Ishikawa (cell line): Measurements from ENCODE around the gene CRLF1.

ENCODE experiments used
- CEBPB ChIP-seq: IDR thresholded peaks from 2 replicates; pipeline ENCODE4 v1.6.1; 2012
- CREB1 ChIP-seq: IDR thresholded peaks from 2 replicates; pipeline ENCODE4 v1.6.1; 2012; ENCODE audit warnings: low read depth
- EGR1 ChIP-seq: IDR thresholded peaks from 2 replicates; pipeline ENCODE4 v1.6.1; 2012
- EP300 ChIP-seq: IDR thresholded peaks from 2 replicates; pipeline ENCODE4 v1.6.1; 2012; ENCODE audit warnings: borderline replicate concordance
- FOXM1 ChIP-seq: IDR thresholded peaks from 2 replicates; pipeline ENCODE4 v1.6.1; 2012; ENCODE audit warnings: low read depth, borderline replicate concordance
- NFIC ChIP-seq: IDR thresholded peaks from 2 replicates; pipeline ENCODE4 v1.6.1; 2012
- RAD21 ChIP-seq: IDR thresholded peaks from 2 replicates; pipeline ENCODE4 v1.6.1; 2012; ENCODE audit warnings: low read depth
- TAF1 ChIP-seq: IDR thresholded peaks from 2 replicates; pipeline ENCODE4 v1.6.1; 2012; ENCODE audit warnings: low read depth, mild to moderate bottlenecking
- TCF12 ChIP-seq: IDR thresholded peaks from 2 replicates; pipeline ENCODE4 v1.6.1; 2012; ENCODE audit warnings: low read depth
- TEAD4 ChIP-seq: IDR thresholded peaks from 2 replicates; pipeline ENCODE4 v1.6.1; 2012
- YY1 ChIP-seq: IDR thresholded peaks from 2 replicates; pipeline ENCODE4 v1.6.1; 2012; ENCODE audit warnings: low read depth
- ZBTB7A ChIP-seq: IDR thresholded peaks from 2 replicates; pipeline ENCODE4 v1.6.1; 2012; ENCODE audit warnings: low read depth
- TF ChIP-seq, protein P1 (sequence below): IDR thresholded peaks from 2 replicates; pipeline ENCODE4 v1.6.1; 2012
- TF ChIP-seq, protein P2 (sequence below): IDR thresholded peaks from 2 replicates; pipeline ENCODE4 v1.6.1; 2012
- TF ChIP-seq, protein P3 (sequence below): IDR thresholded peaks from 2 replicates; pipeline ENCODE4 v1.6.1; 2012; ENCODE audit warnings: low read depth, mild to moderate bottlenecking

Gene CRLF1

DNA sequence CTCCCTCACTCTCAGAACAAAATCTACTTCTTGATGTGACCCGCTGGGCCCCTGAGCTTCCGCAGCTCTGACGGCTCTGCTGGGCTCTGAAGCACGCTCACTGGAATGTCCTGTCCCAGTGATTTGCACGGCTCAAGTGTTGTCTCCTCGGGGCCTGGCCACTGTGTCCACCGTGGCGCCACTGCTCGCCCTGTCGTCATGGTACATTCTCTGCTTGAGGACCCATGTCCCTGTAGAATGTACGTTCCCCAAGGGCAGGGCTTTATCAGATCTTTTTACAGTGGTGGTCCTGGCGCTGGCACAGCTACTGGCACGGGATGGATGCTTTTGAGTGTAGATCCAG is 42.3 kb upstream of the CRLF1 start:
- TF ChIP-seq TCF12 = no peak
- no peak for TF ChIP-seq NFIC
- no peak for TF ChIP-seq EGR1
- TF ChIP-seq, protein P1, sequence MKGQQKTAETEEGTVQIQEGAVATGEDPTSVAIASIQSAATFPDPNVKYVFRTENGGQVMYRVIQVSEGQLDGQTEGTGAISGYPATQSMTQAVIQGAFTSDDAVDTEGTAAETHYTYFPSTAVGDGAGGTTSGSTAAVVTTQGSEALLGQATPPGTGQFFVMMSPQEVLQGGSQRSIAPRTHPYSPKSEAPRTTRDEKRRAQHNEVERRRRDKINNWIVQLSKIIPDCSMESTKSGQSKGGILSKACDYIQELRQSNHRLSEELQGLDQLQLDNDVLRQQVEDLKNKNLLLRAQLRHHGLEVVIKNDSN = no peak
- no peak for TF ChIP-seq ZBTB7A
- no peak for TF ChIP-seq EP300
- no peak for TF ChIP-seq RAD21
- no peak for TF ChIP-seq FOXM1
- no peak for TF ChIP-seq TAF1
- TF ChIP-seq, protein P2, sequence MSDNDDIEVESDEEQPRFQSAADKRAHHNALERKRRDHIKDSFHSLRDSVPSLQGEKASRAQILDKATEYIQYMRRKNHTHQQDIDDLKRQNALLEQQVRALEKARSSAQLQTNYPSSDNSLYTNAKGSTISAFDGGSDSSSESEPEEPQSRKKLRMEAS = no peak
- no peak for TF ChIP-seq CREB1
- no peak for TF ChIP-seq CEBPB
- TF ChIP-seq TEAD4 = no peak
- no peak for TF ChIP-seq YY1
- TF ChIP-seq, protein P3, sequence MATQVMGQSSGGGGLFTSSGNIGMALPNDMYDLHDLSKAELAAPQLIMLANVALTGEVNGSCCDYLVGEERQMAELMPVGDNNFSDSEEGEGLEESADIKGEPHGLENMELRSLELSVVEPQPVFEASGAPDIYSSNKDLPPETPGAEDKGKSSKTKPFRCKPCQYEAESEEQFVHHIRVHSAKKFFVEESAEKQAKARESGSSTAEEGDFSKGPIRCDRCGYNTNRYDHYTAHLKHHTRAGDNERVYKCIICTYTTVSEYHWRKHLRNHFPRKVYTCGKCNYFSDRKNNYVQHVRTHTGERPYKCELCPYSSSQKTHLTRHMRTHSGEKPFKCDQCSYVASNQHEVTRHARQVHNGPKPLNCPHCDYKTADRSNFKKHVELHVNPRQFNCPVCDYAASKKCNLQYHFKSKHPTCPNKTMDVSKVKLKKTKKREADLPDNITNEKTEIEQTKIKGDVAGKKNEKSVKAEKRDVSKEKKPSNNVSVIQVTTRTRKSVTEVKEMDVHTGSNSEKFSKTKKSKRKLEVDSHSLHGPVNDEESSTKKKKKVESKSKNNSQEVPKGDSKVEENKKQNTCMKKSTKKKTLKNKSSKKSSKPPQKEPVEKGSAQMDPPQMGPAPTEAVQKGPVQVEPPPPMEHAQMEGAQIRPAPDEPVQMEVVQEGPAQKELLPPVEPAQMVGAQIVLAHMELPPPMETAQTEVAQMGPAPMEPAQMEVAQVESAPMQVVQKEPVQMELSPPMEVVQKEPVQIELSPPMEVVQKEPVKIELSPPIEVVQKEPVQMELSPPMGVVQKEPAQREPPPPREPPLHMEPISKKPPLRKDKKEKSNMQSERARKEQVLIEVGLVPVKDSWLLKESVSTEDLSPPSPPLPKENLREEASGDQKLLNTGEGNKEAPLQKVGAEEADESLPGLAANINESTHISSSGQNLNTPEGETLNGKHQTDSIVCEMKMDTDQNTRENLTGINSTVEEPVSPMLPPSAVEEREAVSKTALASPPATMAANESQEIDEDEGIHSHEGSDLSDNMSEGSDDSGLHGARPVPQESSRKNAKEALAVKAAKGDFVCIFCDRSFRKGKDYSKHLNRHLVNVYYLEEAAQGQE = no peak

DNA sequence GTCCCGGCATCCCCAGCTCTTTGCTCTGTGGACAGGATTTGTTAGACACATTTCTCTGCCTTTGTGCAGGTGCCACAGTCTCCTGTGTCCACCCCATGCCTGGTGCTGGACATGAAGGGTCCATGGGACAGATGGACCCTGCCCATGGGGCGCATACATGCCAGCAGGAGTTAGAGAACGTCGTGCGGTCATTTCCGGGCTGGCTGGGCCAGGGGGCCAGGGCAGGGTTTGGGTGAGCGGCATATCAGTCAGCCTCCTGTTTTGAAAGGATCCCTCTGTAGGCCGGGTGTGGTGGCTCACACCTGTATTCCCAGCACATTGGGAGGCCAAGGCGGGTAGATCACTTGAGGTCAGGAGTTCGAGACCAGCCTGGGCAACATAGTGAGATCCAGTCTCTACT is 41.2 kb upstream of the CRLF1 start:
- TF ChIP-seq EP300 (no peak), YY1 (no peak), TCF12 (no peak), RAD21 (no peak), CEBPB (no peak), FOXM1 (no peak), CREB1 (no peak), TAF1 (no peak), ZBTB7A (no peak), NFIC (no peak), EGR1 (no peak), TEAD4 (no peak)
- TF ChIP-seq, protein P1 = no peak
- TF ChIP-seq, protein P3 = no peak
- TF ChIP-seq, protein P2 = no peak

DNA sequence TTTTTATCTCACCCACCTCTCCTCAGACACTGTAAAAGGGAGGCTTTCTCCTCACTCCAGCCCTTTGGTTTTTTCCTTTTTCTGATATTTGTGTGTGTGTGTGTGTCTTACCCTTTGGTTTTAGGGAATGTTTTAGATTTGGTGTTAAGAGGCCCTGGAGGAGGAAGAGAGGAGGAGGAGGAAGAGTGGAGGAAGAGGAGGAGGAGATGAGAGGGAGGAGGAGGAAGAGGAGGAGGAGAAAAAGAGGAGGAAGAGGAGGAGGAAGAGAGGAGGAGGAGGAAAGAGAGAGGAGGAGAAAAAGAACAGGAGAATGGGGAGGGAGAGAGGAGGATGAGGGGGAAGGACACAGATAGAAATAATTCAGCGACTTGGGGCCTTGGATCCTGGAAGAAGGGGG is 40.8 kb upstream of the CRLF1 start:
- TF ChIP-seq TEAD4 (no peak), TCF12 (no peak), EGR1 (no peak), FOXM1 (no peak), RAD21 (no peak), CREB1 (no peak), EP300 (no peak), YY1 (no peak), NFIC (no peak)
- TF ChIP-seq, protein P1 = no peak

DNA sequence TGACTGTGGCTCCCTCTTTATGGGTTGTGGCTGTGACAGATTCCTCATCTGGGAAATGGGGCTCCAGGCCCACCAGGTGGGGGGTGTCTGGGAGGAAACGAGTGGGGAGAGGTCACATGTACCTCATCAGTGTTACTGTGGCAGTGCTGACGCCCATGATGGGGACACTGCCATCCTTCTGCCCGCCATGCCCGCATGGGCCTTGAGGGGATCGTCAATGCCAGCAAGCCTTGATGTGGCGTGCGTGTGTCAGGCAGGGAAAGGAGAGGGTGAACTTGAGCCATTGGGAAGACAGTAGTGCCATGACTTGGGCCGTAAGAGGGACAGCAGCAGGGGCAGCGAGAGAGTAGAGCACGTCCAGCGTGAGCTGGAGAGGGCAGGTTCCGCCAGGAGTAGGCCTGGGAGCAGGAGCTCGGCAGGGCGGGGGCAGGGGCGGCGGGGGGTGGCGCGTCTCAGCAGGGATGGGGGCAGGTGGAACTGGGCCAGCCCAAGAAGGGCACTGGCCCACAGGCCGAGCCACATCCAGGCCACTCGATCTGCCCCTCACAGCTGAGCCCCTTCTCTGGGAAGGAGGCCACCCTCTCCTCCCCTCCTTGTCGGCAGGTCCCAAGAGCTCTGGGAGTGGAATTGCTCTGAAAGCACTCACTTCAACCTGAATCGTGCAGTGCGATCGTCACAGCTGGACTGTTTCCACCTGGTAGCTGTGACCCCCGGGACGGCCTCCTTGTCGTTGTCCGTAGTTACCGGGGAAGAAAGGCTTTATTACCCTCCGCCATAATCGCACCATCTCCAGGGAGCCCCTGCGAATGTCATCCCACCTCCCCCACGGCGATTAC is 40.2 kb upstream of the CRLF1 start:
- TF ChIP-seq ZBTB7A (no peak), TEAD4 (no peak), FOXM1 (no peak), CREB1 (no peak), YY1 (no peak), RAD21 (no peak)
- TF ChIP-seq, protein P3 = no peak
- TF ChIP-seq, protein P1 = no peak
